ENCODE data around the gene BAHD1.
A peak's percentile ranks its signal among the peaks of the same experiment; 100 is the strongest.

The BAHD1 gene

DNA sequence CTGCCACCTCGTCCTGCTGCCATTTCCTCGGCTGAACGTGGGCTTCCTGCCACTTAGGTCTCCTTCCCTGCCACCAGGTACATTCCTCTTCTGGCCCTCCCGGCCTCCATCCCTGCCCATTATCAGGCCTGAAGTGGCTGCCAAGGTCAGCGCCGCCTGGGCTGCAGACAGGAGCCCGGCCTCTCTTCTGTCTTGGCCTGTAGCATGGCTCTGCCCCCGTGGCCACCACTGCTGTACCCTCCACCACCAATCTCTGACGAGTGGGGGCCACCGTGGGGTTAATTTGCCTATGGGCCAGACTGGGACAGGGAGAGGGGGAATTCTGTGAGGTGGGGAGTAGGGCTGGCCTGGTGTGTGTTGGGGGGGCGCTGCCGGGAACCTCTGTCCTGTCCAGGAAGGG, 2.0 kb upstream of the BAHD1 start:
- H3K4me3 ChIP-seq (ENCODE audit: low read depth, low read length) = no peak overlapping the region
- TF ChIP-seq, protein P1, sequence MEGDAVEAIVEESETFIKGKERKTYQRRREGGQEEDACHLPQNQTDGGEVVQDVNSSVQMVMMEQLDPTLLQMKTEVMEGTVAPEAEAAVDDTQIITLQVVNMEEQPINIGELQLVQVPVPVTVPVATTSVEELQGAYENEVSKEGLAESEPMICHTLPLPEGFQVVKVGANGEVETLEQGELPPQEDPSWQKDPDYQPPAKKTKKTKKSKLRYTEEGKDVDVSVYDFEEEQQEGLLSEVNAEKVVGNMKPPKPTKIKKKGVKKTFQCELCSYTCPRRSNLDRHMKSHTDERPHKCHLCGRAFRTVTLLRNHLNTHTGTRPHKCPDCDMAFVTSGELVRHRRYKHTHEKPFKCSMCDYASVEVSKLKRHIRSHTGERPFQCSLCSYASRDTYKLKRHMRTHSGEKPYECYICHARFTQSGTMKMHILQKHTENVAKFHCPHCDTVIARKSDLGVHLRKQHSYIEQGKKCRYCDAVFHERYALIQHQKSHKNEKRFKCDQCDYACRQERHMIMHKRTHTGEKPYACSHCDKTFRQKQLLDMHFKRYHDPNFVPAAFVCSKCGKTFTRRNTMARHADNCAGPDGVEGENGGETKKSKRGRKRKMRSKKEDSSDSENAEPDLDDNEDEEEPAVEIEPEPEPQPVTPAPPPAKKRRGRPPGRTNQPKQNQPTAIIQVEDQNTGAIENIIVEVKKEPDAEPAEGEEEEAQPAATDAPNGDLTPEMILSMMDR (IDR thresholded peaks at IDR 0.05; ENCODE audit: control insufficient read depth, extremely low read depth, insufficient read depth) = no peak
- no peak for DNase-seq (ENCODE audit: low read depth)

DNA sequence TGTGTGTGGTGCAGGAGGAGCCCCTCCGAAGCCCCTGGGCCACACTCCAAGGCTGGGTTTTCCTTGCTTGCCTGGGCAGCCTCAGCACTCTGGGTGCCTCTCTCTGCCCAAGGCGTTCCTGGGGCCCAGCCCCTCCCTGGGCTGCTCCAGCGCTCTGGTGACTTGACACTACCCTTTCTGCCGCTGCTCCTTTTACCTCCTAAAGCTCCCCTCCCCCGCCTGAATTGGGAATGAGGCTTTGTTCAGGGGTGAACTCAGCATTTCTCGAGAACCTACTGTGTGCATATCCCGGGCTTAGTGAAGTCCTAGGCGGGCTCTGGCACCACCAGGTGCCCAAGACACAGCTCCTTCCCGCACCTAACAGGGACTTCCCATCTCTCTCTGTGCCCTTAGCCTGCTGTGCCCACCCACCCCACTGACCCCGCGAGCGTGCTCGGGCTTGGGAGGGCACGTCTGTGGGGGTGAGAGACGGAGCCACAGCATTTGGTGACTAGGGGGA, 1.2 kb upstream of the BAHD1 start:
- DNase-seq (ENCODE audit: low read depth) = no peak
- H3K4me3 ChIP-seq (ENCODE audit: low read depth, low read length) = peak overlapping the region; percentile 62

DNA sequence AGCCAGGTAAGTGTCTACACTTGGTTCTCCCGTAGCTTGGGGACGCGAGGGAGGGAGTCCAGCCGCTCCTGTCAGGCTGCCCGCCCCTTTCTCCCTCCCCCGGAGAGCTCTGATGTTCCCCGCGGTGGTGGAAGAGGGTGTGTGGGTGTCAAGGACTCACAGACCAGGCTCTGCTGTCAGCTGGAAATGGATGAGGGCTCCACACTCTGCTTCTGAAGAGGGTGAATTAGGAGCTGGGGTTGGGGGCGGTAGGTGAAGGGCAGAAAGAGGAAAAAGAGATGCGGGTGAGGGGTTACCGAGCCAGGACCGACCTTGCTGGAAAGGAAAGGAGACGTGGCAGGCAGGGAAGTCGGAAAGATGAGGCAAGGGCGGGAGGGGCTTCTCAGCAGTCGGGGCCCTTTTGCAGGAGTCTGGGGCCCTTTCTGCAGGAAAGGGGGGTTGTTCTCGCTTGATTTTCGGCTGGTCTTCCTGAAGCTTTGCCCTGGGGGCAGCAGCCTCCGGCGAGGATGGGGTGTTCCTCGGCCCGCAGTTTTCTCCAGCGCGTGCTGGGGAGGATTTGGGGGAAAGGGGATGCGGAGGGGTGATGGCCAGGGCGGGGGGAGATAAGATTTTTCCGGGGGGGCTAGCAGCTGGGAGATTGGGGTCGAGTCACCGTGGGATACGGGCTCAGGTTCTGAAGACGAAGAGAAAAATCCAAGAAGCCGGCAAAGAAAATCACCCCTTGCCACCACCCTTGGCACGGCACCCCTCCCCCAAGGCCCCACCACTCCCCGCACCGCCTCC, 602 bp upstream of the BAHD1 start:
- H3K4me3 ChIP-seq (ENCODE audit: low read depth, low read length) = peak overlapping the region; percentile 62
- DNase-seq (ENCODE audit: low read depth) = no peak
- TF ChIP-seq, protein P1 (IDR thresholded peaks at IDR 0.05; ENCODE audit: control insufficient read depth, extremely low read depth, insufficient read depth) = no peak

More for the DNA sequence above, 1.2 kb upstream of the BAHD1 start:
- TF ChIP-seq, protein P1 (IDR thresholded peaks at IDR 0.05; ENCODE audit: control insufficient read depth, extremely low read depth, insufficient read depth) = no peak

DNA sequence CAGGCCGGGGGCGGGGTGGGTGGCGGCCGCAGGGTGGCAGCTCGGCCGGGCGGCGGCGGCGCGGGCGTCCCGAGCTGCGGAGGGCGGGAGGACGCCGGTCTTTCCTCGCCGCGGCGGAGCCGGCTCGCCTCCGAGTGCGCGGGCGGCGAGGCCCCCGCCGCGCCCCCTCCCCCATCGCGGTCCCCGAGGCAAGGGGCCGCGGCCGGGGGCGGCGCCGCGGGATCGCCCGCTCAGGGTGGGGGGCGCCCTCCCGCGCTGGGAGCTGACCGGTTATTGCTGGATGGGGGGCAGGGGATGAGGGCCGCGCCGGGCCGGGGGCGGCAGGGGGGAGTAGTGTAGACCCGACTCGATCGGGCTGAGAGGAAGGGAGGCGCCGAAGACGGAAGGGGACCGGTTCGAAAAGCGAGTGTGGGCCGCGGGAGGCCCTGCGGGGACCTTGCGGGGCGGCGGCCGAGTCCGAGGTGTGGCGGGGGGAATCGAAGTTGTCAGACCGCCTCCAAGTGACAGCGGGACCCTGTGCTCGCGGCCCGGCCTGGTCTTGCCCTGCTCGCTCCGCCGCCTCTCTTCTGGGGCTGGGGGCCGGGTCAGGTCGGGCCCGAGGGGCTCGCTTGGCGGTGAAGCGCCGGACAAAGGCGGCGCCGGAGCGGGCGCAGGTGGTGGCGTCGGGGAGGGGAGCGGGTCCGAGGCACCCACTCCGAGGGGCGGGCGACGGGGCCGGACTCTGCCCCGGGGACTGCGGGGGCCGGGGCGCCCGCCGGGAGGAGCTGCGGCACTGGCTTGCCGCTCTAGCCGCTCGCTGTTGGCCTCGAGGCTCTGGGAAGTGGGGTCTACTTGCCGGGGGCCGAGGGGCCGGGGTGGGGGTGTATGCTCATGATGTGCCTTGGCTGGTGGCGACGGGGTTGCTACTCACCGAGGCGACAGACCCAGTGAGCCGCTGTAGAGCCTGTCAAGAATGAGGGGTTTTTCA, 1.1 kb downstream of the BAHD1 start:
- TF ChIP-seq, protein P1 (IDR thresholded peaks at IDR 0.05; ENCODE audit: control insufficient read depth, extremely low read depth, insufficient read depth) = no peak
- peak overlapping the region; percentile 62 for H3K4me3 ChIP-seq (ENCODE audit: low read depth, low read length)
- DNase-seq (ENCODE audit: low read depth) = no peak

DNA sequence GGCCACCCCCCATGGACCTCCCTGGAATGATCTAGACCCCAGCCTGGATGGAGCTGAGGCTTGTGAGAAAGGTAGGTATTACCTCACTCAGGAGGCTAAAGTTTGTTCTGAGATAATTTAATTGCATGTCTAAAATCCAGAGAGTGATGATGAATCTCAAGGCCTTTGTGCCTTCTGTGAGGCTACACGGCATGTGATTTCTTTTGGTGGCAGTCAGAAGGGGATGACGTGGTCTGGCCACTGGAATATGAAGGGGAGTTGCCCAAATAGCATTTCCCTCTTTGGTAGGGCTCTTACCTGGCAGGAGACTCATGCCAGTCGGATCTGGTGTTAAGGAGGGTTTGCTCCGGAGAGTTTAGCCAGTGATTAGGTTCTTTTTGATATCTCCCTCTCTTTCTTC, 2.5 kb downstream of the BAHD1 start:
- H3K4me3 ChIP-seq (ENCODE audit: low read depth, low read length) = no peak overlapping the region
- TF ChIP-seq, protein P1 (IDR thresholded peaks at IDR 0.05; ENCODE audit: control insufficient read depth, extremely low read depth, insufficient read depth) = no peak

DNA sequence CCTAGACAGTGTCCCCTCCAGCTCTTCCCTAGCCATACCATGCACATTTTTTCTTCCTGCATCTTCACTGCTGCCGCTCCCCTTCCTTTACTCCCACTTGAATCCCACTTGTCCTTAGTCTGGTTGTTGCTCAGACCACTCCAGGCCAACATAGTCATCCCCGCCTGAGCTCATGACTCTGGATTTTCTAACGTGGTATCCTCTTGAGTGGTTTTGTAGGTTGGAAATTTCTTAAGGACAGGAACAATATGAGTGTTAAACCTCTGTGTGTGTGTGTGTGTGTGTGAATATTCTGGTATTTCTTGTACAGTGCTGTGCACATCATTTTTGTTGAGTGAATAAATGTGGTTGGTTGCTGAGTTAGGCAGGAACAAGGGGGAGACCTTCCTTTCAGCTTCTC, 3.1 kb downstream of the BAHD1 start:
- no peak overlapping the region for H3K4me3 ChIP-seq (ENCODE audit: low read depth, low read length)
- no peak for DNase-seq (ENCODE audit: low read depth)
- TF ChIP-seq, protein P1 (IDR thresholded peaks at IDR 0.05; ENCODE audit: control insufficient read depth, extremely low read depth, insufficient read depth) = no peak

More for the DNA sequence above, 2.5 kb downstream of the BAHD1 start:
- DNase-seq (ENCODE audit: low read depth) = no peak

Data from LNCaP clone FGC (cell line).